ENCODE measurements around the gene C2orf92. TPM values are rescaled to one million over a fixed set of nuclear protein-coding genes. Genes with fewer than 3 reads are reported as not detected.
A peak's percentile ranks its signal among the peaks of the same experiment; 100 is the strongest.

Gene C2orf92
- total RNA-seq, 1 donor from 2014 or later = 0.96 TPM

- TF ChIP-seq, protein P1, sequence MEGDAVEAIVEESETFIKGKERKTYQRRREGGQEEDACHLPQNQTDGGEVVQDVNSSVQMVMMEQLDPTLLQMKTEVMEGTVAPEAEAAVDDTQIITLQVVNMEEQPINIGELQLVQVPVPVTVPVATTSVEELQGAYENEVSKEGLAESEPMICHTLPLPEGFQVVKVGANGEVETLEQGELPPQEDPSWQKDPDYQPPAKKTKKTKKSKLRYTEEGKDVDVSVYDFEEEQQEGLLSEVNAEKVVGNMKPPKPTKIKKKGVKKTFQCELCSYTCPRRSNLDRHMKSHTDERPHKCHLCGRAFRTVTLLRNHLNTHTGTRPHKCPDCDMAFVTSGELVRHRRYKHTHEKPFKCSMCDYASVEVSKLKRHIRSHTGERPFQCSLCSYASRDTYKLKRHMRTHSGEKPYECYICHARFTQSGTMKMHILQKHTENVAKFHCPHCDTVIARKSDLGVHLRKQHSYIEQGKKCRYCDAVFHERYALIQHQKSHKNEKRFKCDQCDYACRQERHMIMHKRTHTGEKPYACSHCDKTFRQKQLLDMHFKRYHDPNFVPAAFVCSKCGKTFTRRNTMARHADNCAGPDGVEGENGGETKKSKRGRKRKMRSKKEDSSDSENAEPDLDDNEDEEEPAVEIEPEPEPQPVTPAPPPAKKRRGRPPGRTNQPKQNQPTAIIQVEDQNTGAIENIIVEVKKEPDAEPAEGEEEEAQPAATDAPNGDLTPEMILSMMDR (IDR thresholded peaks at IDR 0.05; ENCODE audit: insufficient read depth, low read length, poor library complexity, severe bottlenecking) = no peak
- H3K4me3 ChIP-seq (ENCODE audit: low read depth, low read length) = no peak overlapping the region
- DNase-seq (ENCODE audit: low read depth) = no peak
- no peaks in the 10 kb centered on the region for H3K27me3 ChIP-seq (ENCODE audit: control insufficient read depth, insufficient read depth, low read length)
- H3K36me3 ChIP-seq (ENCODE audit: control insufficient read depth, insufficient read depth, low read length) = peaks cover 6% of the 10 kb centered on the region
These were observed 10.8 kb upstream of the C2orf92 start for GRCh38 chr2:97658691-97659157.

GRCh38 chr2:97659256-97660043, 10.1 kb upstream of the C2orf92 start:
- peaks cover 6% of the 10 kb centered on the region for H3K36me3 ChIP-seq (ENCODE audit: control insufficient read depth, insufficient read depth, low read length)
- no peaks in the 10 kb centered on the region for H3K27me3 ChIP-seq (ENCODE audit: control insufficient read depth, insufficient read depth, low read length)
- no peak for DNase-seq (ENCODE audit: low read depth)
- TF ChIP-seq, protein P1 (IDR thresholded peaks at IDR 0.05; ENCODE audit: insufficient read depth, low read length, poor library complexity, severe bottlenecking) = no peak
- H3K4me3 ChIP-seq (ENCODE audit: low read depth, low read length) = no peak overlapping the region

- TF ChIP-seq, protein P1 (IDR thresholded peaks at IDR 0.05; ENCODE audit: insufficient read depth, low read length, poor library complexity, severe bottlenecking) = no peak
- Histone ChIP-seq H3K4me3 (ENCODE audit: low read depth, low read length) (no peak overlapping the region), H3K36me3 (ENCODE audit: control insufficient read depth, insufficient read depth, low read length) (peaks cover 4% of the 10 kb centered on the region), H3K27me3 (ENCODE audit: control insufficient read depth, insufficient read depth, low read length) (no peaks in the 10 kb centered on the region)
- no peak for DNase-seq (ENCODE audit: low read depth)
These were observed 9.3 kb upstream of the C2orf92 start for GRCh38 chr2:97660044-97660774.

DNA sequence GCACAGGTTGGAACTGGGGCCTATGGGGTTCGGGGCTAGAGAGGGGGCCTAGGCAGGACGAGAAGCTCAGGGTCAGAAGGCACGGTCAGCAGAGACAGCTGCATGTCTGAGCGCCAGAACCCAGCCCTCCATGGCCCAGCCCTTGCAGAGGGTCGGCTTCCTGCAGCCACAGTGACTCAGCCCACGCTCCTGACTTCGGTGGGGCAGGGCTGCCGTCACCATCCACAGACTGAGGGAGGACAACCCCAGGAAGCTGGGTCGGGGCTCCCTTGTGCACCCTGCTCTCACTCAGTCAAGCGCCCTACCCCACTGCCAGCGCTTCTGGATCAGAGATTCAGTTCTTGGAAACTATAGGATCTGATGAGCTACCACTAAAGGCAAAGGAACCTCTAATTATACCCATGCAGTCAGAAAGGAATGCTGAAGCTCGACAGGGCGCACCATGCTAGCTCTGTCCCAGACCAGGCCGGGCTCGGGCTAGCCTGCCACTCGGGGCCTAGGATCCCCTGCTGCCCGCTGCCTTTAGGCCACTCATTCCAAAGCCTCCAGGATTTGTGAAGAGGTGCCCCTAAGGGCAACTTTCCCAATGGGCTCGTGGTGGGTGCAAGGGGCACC, 8.6 kb upstream of the C2orf92 start:
- Histone ChIP-seq H3K36me3 (ENCODE audit: control insufficient read depth, insufficient read depth, low read length) (peaks cover 4% of the 10 kb centered on the region), H3K4me3 (ENCODE audit: low read depth, low read length) (no peak overlapping the region), H3K27me3 (ENCODE audit: control insufficient read depth, insufficient read depth, low read length) (no peaks in the 10 kb centered on the region)
- no peak for DNase-seq (ENCODE audit: low read depth)
- TF ChIP-seq, protein P1 (IDR thresholded peaks at IDR 0.05; ENCODE audit: insufficient read depth, low read length, poor library complexity, severe bottlenecking) = no peak

- TF ChIP-seq, protein P1 (IDR thresholded peaks at IDR 0.05; ENCODE audit: insufficient read depth, low read length, poor library complexity, severe bottlenecking) = no peak
- Histone ChIP-seq H3K36me3 (ENCODE audit: control insufficient read depth, insufficient read depth, low read length) (peaks cover 3% of the 10 kb centered on the region), H3K4me3 (ENCODE audit: low read depth, low read length) (peak overlapping the region; percentile 69), H3K27me3 (ENCODE audit: control insufficient read depth, insufficient read depth, low read length) (no peaks in the 10 kb centered on the region)
- no peak for DNase-seq (ENCODE audit: low read depth)
These were observed 7.6 kb upstream of the C2orf92 start for GRCh38 chr2:97661927-97662326.

Measured in kidney epithelial cell (primary cell).